OCI-LY7 (cell line): ENCODE measurements around the gene ZCCHC3.

Source experiments
- CTCF ChIP-seq: fragments of 200-600 bp; sonication (generic); conservative IDR thresholded peaks from 2 replicates; pipeline ENCODE4 v1.5.1; 2014; ENCODE audit warnings: mild to moderate bottlenecking, antibody characterized with exemption, low read length, moderate library complexity, mixed read lengths
- EZH2phosphoT487 ChIP-seq: fragments of 200-600 bp; sonication (generic); IDR thresholded peaks from 2 replicates; pipeline ENCODE4 v1.6.1; 2018; ENCODE audit warnings: low read depth, borderline replicate concordance, mild to moderate bottlenecking, mixed run types, antibody characterized with exemption, low read length, moderate library complexity, mixed read lengths

- TF ChIP-seq CTCF, result no peak
- no peak for TF ChIP-seq EZH2phosphoT487
Measured at GRCh38 chr20:284172-284571, 13.2 kb upstream of the ZCCHC3 start.
